HUES6 (cell line): ENCODE measurements around the gene SAMD14.

ENCODE experiments used
- H3K27ac ChIP-seq: 2 replicates; pipeline ENCODE4 v1.7.0; 2013; ENCODE audit warnings: low read depth, mild to moderate bottlenecking, low read length, inconsistent platforms
- H3K27me3 ChIP-seq: 2 replicates; pipeline ENCODE4 v1.6.1; 2013; ENCODE audit warnings: low read length; ENCODE audit not compliant: control insufficient read depth, insufficient read depth
- H3K36me3 ChIP-seq: 2 replicates; pipeline ENCODE4 v1.6.1; 2013; ENCODE audit warnings: low read length; ENCODE audit not compliant: control insufficient read depth, insufficient read depth
- H3K4me1 ChIP-seq: 2 replicates; pipeline ENCODE4 v1.6.1; 2013; ENCODE audit warnings: low read length; ENCODE audit not compliant: control insufficient read depth, insufficient read depth
- H3K4me3 ChIP-seq: 2 replicates; pipeline ENCODE4 v1.5.1; 2013; ENCODE audit warnings: low read depth, low read length
- H3K9ac ChIP-seq: one replicate; pipeline ENCODE4 v1.6.1; 2013; ENCODE audit warnings: mild to moderate bottlenecking, low read length
- H3K9me3 ChIP-seq: 2 replicates; pipeline ENCODE4 v1.6.1; 2013; ENCODE audit warnings: low read depth, low read length; ENCODE audit not compliant: control insufficient read depth, insufficient read depth

The SAMD14 gene

GRCh38 chr17:50129728-50130558 lies at the start of gene SAMD14:
TSS of gene SAMD14 (minus strand) at chr17:50130160. CDS start at chr17:50124959, 5,201 bp downstream.
- H3K27ac ChIP-seq: no peak within 1 kb of the TSS
- H3K9me3 ChIP-seq: no peaks in the 10 kb centered on the region
- peak within 1 kb of the TSS; percentile 55 for H3K9ac ChIP-seq
- peaks cover 41% of the 10 kb centered on the region for H3K4me1 ChIP-seq
- H3K36me3 ChIP-seq: peaks cover 2% of the 10 kb centered on the region; the same call in 1 of the 2 replicates
- H3K27me3 ChIP-seq: no peaks in the 10 kb centered on the region; the same call in 1 of the 2 replicates
- H3K4me3 ChIP-seq: peak within 1 kb of the TSS; percentile 83

- no peaks in the 10 kb centered on the region for H3K9me3 ChIP-seq
- H3K9ac ChIP-seq: peak overlapping the region; percentile 62
- H3K4me3 ChIP-seq: peak overlapping the region; percentile 45
- H3K27me3 ChIP-seq: no peaks in the 10 kb centered on the region
- H3K36me3 ChIP-seq: no peaks in the 10 kb centered on the region
- peak overlapping the region; percentile 44; the same call in 1 of the 2 replicates for H3K27ac ChIP-seq
- peaks cover 33% of the 10 kb centered on the region for H3K4me1 ChIP-seq
Measured at GRCh38 chr17:50177983-50178834, 48.2 kb upstream of the SAMD14 start.

- no peaks in the 10 kb centered on the region for H3K36me3 ChIP-seq
- 0 out of 2 replicates have a peak overlapping the region, but pooled peaks have one; percentile 44 for H3K27ac ChIP-seq
- peak overlapping the region; percentile 62 for H3K9ac ChIP-seq
- no peaks in the 10 kb centered on the region for H3K9me3 ChIP-seq
- no peaks in the 10 kb centered on the region for H3K27me3 ChIP-seq
- peaks cover 32% of the 10 kb centered on the region for H3K4me1 ChIP-seq
- peak overlapping the region; percentile 45 for H3K4me3 ChIP-seq
Measured at GRCh38 chr17:50177476-50177875, 47.5 kb upstream of the SAMD14 start.

GRCh38 chr17:50176559-50177357 lies 46.8 kb upstream of the SAMD14 start:
- Histone ChIP-seq H3K4me1 (peaks cover 32% of the 10 kb centered on the region), H3K27me3 (no peaks in the 10 kb centered on the region), H3K36me3 (no peaks in the 10 kb centered on the region), H3K4me3 (no peak overlapping the region), H3K9me3 (no peaks in the 10 kb centered on the region), H3K9ac (no peak overlapping the region), H3K27ac (no peak overlapping the region)

- H3K27me3 ChIP-seq: no peaks in the 10 kb centered on the region
- H3K9me3 ChIP-seq: no peaks in the 10 kb centered on the region
- H3K36me3 ChIP-seq: no peaks in the 10 kb centered on the region
- H3K27ac ChIP-seq: no peak overlapping the region
- H3K9ac ChIP-seq: no peak overlapping the region
- no peak overlapping the region for H3K4me3 ChIP-seq
- H3K4me1 ChIP-seq: peaks cover 32% of the 10 kb centered on the region
Measured at GRCh38 chr17:50175035-50175807, 45.3 kb upstream of the SAMD14 start.

GRCh38 chr17:50174444-50174843 lies 44.5 kb upstream of the SAMD14 start:
- Histone ChIP-seq H3K9ac (no peak overlapping the region), H3K36me3 (no peaks in the 10 kb centered on the region), H3K4me1 (peaks cover 32% of the 10 kb centered on the region), H3K4me3 (no peak overlapping the region), H3K27ac (no peak overlapping the region), H3K27me3 (no peaks in the 10 kb centered on the region), H3K9me3 (no peaks in the 10 kb centered on the region)

GRCh38 chr17:50173335-50173941 lies 43.5 kb upstream of the SAMD14 start:
- H3K27ac ChIP-seq: no peak overlapping the region
- H3K27me3 ChIP-seq: no peaks in the 10 kb centered on the region
- H3K36me3 ChIP-seq: no peaks in the 10 kb centered on the region
- no peak overlapping the region for H3K4me3 ChIP-seq
- H3K9me3 ChIP-seq: no peaks in the 10 kb centered on the region
- no peak overlapping the region for H3K9ac ChIP-seq
- peaks cover 28% of the 10 kb centered on the region for H3K4me1 ChIP-seq

- no peak overlapping the region for H3K27ac ChIP-seq
- H3K4me1 ChIP-seq: peaks cover 28% of the 10 kb centered on the region
- no peak overlapping the region for H3K9ac ChIP-seq
- H3K27me3 ChIP-seq: no peaks in the 10 kb centered on the region
- no peak overlapping the region for H3K4me3 ChIP-seq
- no peaks in the 10 kb centered on the region for H3K9me3 ChIP-seq
- no peaks in the 10 kb centered on the region for H3K36me3 ChIP-seq
Measured at GRCh38 chr17:50172936-50173334, 43.0 kb upstream of the SAMD14 start.

GRCh38 chr17:50172130-50172529 lies 42.2 kb upstream of the SAMD14 start:
- peaks cover 28% of the 10 kb centered on the region for H3K4me1 ChIP-seq
- H3K9ac ChIP-seq: no peak overlapping the region
- H3K27me3 ChIP-seq: no peaks in the 10 kb centered on the region
- H3K4me3 ChIP-seq: no peak overlapping the region
- H3K9me3 ChIP-seq: no peaks in the 10 kb centered on the region
- H3K27ac ChIP-seq: no peak overlapping the region
- no peaks in the 10 kb centered on the region for H3K36me3 ChIP-seq
